ENCODE data around the gene OBP2B. TPM values are rescaled to one million over a fixed set of nuclear protein-coding genes. Genes with fewer than 3 reads are reported as not detected.

Gene OBP2B
- total and polyA plus RNA-seq, 2 experiments from 2014 or later = not detected

GRCh38 chr9:133247632-133248031, 38.6 kb upstream of the OBP2B start:
- Mint-ChIP-seq H3K27me3 (ENCODE audit: insufficient read depth, low read depth, poor library complexity) (peaks cover 5% of the 10 kb centered on the region), H3K4me1 (peaks cover 9% of the 10 kb centered on the region), H3K9me3 (no peaks in the 10 kb centered on the region), H3K36me3 (ENCODE audit: low read depth) (no peaks in the 10 kb centered on the region), H3K27ac (no peak overlapping the region), H3K4me3 (no peak overlapping the region)
- no peak for DNase-seq (ENCODE audit: low spot score)
- H3K27me3 ChIP-seq (ENCODE audit: insufficient read depth) = no peaks in the 10 kb centered on the region
- no peak for ATAC-seq
- H3K4me1 ChIP-seq (ENCODE audit: insufficient read depth) = no peaks in the 10 kb centered on the region; the same call in 1 of the 2 replicates
- no peaks in the 10 kb centered on the region for H3K36me3 ChIP-seq (ENCODE audit: insufficient read depth)
- H3K4me2 ChIP-seq = no peak overlapping the region
- no peaks in the 10 kb centered on the region for H4K20me1 ChIP-seq (replicated peaks; ENCODE audit: insufficient read depth)
- H3K9me2 ChIP-seq (ENCODE audit: insufficient read depth) = no peaks in the 10 kb centered on the region
- TF ChIP-seq CREB1 (CRISPR knock-in tag; IDR thresholded peaks at IDR 0.05; ENCODE audit: low read depth) (no peak), STAT1 (IDR thresholded peaks at IDR 0.05; ENCODE audit: unreplicated experiment) (no peak), EZH2 (IDR thresholded peaks at IDR 0.05; ENCODE audit: low read depth, unreplicated experiment) (no peak), JUNB (IDR thresholded peaks at IDR 0.05; ENCODE audit: unreplicated experiment) (no peak), NANOG (IDR thresholded peaks at IDR 0.05; ENCODE audit: borderline replicate concordance) (no peak), ZNF114 (CRISPR knock-in tag; IDR thresholded peaks at IDR 0.05) (no peak), ZNF331 (CRISPR knock-in tag; IDR thresholded peaks at IDR 0.05; ENCODE audit: low read depth) (no peak), POLR2AphosphoS5 (IDR thresholded peaks at IDR 0.05; ENCODE audit: low read depth) (no peak), EZH2phosphoT487 (IDR thresholded peaks at IDR 0.05; ENCODE audit: unreplicated experiment) (no peak)
- TF ChIP-seq, protein P1, sequence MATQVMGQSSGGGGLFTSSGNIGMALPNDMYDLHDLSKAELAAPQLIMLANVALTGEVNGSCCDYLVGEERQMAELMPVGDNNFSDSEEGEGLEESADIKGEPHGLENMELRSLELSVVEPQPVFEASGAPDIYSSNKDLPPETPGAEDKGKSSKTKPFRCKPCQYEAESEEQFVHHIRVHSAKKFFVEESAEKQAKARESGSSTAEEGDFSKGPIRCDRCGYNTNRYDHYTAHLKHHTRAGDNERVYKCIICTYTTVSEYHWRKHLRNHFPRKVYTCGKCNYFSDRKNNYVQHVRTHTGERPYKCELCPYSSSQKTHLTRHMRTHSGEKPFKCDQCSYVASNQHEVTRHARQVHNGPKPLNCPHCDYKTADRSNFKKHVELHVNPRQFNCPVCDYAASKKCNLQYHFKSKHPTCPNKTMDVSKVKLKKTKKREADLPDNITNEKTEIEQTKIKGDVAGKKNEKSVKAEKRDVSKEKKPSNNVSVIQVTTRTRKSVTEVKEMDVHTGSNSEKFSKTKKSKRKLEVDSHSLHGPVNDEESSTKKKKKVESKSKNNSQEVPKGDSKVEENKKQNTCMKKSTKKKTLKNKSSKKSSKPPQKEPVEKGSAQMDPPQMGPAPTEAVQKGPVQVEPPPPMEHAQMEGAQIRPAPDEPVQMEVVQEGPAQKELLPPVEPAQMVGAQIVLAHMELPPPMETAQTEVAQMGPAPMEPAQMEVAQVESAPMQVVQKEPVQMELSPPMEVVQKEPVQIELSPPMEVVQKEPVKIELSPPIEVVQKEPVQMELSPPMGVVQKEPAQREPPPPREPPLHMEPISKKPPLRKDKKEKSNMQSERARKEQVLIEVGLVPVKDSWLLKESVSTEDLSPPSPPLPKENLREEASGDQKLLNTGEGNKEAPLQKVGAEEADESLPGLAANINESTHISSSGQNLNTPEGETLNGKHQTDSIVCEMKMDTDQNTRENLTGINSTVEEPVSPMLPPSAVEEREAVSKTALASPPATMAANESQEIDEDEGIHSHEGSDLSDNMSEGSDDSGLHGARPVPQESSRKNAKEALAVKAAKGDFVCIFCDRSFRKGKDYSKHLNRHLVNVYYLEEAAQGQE (IDR thresholded peaks at IDR 0.05; ENCODE audit: unreplicated experiment) = no peak
- TF ChIP-seq, protein P2, sequence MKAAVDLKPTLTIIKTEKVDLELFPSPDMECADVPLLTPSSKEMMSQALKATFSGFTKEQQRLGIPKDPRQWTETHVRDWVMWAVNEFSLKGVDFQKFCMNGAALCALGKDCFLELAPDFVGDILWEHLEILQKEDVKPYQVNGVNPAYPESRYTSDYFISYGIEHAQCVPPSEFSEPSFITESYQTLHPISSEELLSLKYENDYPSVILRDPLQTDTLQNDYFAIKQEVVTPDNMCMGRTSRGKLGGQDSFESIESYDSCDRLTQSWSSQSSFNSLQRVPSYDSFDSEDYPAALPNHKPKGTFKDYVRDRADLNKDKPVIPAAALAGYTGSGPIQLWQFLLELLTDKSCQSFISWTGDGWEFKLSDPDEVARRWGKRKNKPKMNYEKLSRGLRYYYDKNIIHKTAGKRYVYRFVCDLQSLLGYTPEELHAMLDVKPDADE (IDR thresholded peaks at IDR 0.05) = no peak
- no peak overlapping the region for H3K4me3 ChIP-seq
- no peak overlapping the region for H2AFZ ChIP-seq
- no peak overlapping the region for H3K27ac ChIP-seq (ENCODE audit: low read depth)
- no peaks in the 10 kb centered on the region for H3F3A ChIP-seq (replicated peaks; ENCODE audit: low read depth)
- no peaks in the 10 kb centered on the region for H3K79me2 ChIP-seq (replicated peaks; ENCODE audit: insufficient read depth)

DNA sequence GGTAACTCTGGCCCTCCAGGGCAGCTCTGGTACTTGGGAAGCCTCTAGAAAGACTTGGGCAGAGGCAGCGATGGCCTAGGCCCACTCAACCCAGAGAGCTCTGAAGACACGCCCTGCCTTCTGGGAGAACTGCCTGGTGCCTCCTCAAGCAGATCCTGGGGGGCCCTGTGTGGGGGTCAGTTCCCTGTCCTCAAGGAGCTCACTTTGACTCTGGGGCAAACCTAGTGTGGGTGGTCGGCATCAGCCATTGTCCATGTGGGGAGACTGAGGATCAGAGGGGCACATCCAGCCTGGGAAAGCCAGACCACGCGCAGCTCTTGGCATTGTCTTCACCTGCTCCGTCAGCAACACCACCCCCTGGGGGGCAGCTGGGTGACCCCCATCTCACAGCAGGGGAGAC, 37.9 kb upstream of the OBP2B start:
- Mint-ChIP-seq H3K27me3 (ENCODE audit: insufficient read depth, low read depth, poor library complexity) (peaks cover 5% of the 10 kb centered on the region), H3K36me3 (ENCODE audit: low read depth) (no peaks in the 10 kb centered on the region), H3K27ac (no peak overlapping the region), H3K4me1 (peaks cover 9% of the 10 kb centered on the region), H3K4me3 (no peak overlapping the region), H3K9me3 (no peaks in the 10 kb centered on the region)
- no peaks in the 10 kb centered on the region for H3K9me2 ChIP-seq (ENCODE audit: insufficient read depth)
- H3K27ac ChIP-seq (ENCODE audit: low read depth) = no peak overlapping the region
- ATAC-seq (no peak), DNase-seq (ENCODE audit: low spot score) (no peak)
- H3K27me3 ChIP-seq (ENCODE audit: insufficient read depth) = no peaks in the 10 kb centered on the region
- no peaks in the 10 kb centered on the region for H3K79me2 ChIP-seq (replicated peaks; ENCODE audit: insufficient read depth)
- no peaks in the 10 kb centered on the region for H3K36me3 ChIP-seq (ENCODE audit: insufficient read depth)
- no peaks in the 10 kb centered on the region for H4K20me1 ChIP-seq (replicated peaks; ENCODE audit: insufficient read depth)
- H3K4me2 ChIP-seq = no peak overlapping the region
- no peaks in the 10 kb centered on the region; the same call in 1 of the 2 replicates for H3K4me1 ChIP-seq (ENCODE audit: insufficient read depth)
- H3F3A ChIP-seq (replicated peaks; ENCODE audit: low read depth) = no peaks in the 10 kb centered on the region
- no peak overlapping the region for H3K4me3 ChIP-seq
- H2AFZ ChIP-seq = no peak overlapping the region
- no peak for TF ChIP-seq CTCF (conservative IDR thresholded peaks at IDR 0.05; ENCODE audit: low read depth in 2 of 2)
- TF ChIP-seq ZNF114 (CRISPR knock-in tag; IDR thresholded peaks at IDR 0.05) = no peak
- no peak for TF ChIP-seq JUNB (IDR thresholded peaks at IDR 0.05; ENCODE audit: unreplicated experiment)
- TF ChIP-seq POLR2AphosphoS5 (IDR thresholded peaks at IDR 0.05; ENCODE audit: low read depth) = no peak
- no peak for TF ChIP-seq STAT1 (IDR thresholded peaks at IDR 0.05; ENCODE audit: unreplicated experiment)

All from GM23338 (cell line).